Immature natural killer cell (primary cell): Measurements from ENCODE around the gene FAM168B. TPM values are rescaled to one million over a fixed set of nuclear protein-coding genes. Genes with fewer than 3 reads are reported as not detected.

Experiments used
- DNase-seq, 3 donors: peaks; one replicate each; pipeline ENCODE4 v3.0.0; 2022; ENCODE audit warnings: mixed read lengths in 1 of 3
- H3K27ac Mint-ChIP-seq, 6 donors: one replicate each; pipeline ENCODE4 v1.8.0; 2020; ENCODE audit warnings: mixed read lengths in 6 of 6, mild to moderate bottlenecking in 5 of 6, inconsistent platforms in 4 of 6, moderate library complexity in 3 of 6
- H3K27me3 Mint-ChIP-seq, 3 donors: one replicate each; pipeline ENCODE4 v1.8.0; 2020 to 2021; ENCODE audit warnings: low read depth in 3 of 3, mild to moderate bottlenecking in 3 of 3, mixed read lengths in 3 of 3, moderate library complexity in 3 of 3, inconsistent platforms in 1 of 3
- H3K36me3 Mint-ChIP-seq, 3 donors: one replicate each; pipeline ENCODE4 v1.8.0; 2020; ENCODE audit warnings: mixed read lengths in 3 of 3, inconsistent platforms in 2 of 3, mild to moderate bottlenecking in 2 of 3
- H3K4me1 Mint-ChIP-seq, 2 donors: one replicate each; pipeline ENCODE4 v1.8.0; 2020; ENCODE audit warnings: inconsistent platforms in 2 of 2, mild to moderate bottlenecking in 2 of 2, mixed read lengths in 2 of 2, moderate library complexity in 1 of 2
- H3K4me3 Mint-ChIP-seq, 5 donors: one replicate each; pipeline ENCODE4 v1.8.0; 2020; ENCODE audit warnings: mild to moderate bottlenecking in 5 of 5, mixed read lengths in 5 of 5, inconsistent platforms in 3 of 5, moderate library complexity in 3 of 5
- H3K9me3 Mint-ChIP-seq, 6 donors: one replicate each; pipeline ENCODE4 v1.8.0; 2020; ENCODE audit warnings: mild to moderate bottlenecking in 6 of 6, mixed read lengths in 6 of 6, inconsistent platforms in 4 of 6, moderate library complexity in 3 of 6
- polyA plus RNA-seq, 3 donors: library from polyadenylated mRNA; unstranded; fragments of 300-500 nt; fragmentation: Illumina TruSeq; gene quantifications; one replicate each; pipeline ENCODE4 v1.2.3, GENCODE V29; 2021

FAM168B gene, protein sequence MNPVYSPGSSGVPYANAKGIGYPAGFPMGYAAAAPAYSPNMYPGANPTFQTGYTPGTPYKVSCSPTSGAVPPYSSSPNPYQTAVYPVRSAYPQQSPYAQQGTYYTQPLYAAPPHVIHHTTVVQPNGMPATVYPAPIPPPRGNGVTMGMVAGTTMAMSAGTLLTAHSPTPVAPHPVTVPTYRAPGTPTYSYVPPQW
- polyA plus RNA-seq = 10 to 100 TPM; 20.3 to 47.0 (median 23.6) TPM

DNA sequence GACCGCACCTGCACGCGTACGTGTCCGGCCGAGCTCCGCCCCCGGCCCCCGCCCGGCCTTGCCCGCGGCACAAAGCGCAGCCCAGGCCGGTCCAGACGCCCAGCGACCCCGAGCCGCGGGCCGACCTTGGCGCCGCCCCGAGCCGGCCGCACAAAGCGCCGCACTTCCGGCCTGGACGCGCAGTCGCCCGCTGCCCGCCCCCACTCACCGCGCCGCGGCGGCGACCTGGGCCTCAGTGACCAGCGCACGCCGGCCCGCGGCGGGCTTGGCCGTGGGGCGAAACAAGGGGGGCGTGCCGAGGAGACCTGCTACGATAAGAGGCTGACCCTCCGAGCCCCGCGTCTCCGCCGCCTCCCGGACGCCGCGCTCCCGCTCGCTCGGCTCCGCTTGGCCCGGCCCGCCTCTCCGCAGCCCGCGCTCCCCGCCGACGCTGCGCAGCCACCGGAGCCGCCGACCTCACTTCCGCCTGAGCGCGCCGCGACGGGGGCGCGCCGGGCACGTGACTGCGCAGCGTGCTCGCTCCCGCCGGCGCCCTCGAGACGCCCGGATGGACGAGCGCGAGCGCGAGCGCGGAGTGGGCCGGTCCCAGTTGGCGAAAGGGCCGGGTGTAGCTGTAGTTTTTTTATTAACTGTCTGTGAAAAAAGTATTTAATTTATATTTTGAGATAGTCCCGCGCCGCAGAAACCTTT is at the start of gene FAM168B:
FAM168B (minus strand) TSS at position 455 of the 690 bp plus-strand sequence. CDS start 10,814 bp downstream, outside the sequence.
- Mint-ChIP-seq H3K9me3 (no peaks in the 10 kb centered on the region), H3K4me3 (peak within 1 kb of the TSS; percentile 90 to 99 (median 97)), H3K27me3 (peaks cover 5 to 13% (median 11%) of the 10 kb centered on the region in 3 donors), H3K36me3 (peaks cover 4% of the 10 kb centered on the region in 3 donors), H3K27ac (peak within 1 kb of the TSS; percentile 87 to 98 (median 96)), H3K4me1 (peaks cover 22 to 41% of the 10 kb centered on the region in 2 donors)
- peak; percentile 89 to 90 (median 90) for DNase-seq

DNA sequence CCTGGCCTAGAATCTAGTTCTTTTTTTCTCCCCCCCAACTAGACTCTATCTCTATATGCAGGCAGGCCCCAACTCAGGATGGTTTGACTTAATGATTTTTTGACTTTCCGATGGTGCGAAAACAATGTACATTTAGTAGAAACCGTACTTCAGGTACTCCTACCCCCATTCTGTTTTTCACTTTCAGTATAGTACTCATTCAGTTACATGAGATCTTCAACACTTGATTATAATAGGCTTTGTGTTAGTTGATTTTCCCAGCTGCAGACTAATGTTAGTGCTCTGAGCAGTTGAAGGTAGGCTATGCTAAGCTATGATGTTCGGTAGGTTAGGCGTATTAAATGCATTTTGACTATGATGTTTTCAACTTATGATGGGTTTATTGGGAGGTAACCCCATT is 49.6 kb upstream of the FAM168B start:
- no peaks in the 10 kb centered on the region for H3K9me3 Mint-ChIP-seq
- peaks cover 8 to 42% (median 27%) of the 10 kb centered on the region in 3 donors for H3K36me3 Mint-ChIP-seq
- no peak for DNase-seq
- peaks cover 8 to 42% of the 10 kb centered on the region in 2 donors for H3K4me1 Mint-ChIP-seq
- H3K27me3 Mint-ChIP-seq = peaks cover 0 to 2% (median 0%) of the 10 kb centered on the region in 3 donors
- H3K4me3 Mint-ChIP-seq = no peak overlapping the region
- H3K27ac Mint-ChIP-seq = peak overlapping the region in 2 of 6 donors; percentile 22 to 65

DNA sequence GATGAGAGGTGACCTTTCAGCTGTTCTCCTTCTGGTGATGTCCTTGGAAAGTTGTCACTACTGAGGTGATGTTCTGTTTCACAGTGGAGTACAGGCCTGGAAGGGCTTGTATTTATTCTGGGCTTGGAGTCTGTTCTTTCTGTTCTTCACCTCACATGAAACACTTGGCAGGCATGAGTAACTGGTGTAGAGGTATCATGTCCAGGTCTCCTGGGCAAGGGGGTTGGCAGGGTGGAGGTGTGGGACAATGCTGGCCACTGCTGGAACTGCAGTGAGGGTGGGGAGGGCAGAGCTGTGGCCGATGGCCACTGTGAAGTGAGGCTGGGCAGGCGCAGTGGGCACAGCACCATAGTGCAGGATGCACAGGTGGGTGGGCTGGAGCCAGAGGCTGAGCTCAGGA is 47.3 kb upstream of the FAM168B start:
- Mint-ChIP-seq H3K4me3 (no peak overlapping the region), H3K4me1 (peaks cover 10 to 43% of the 10 kb centered on the region in 2 donors), H3K36me3 (peaks cover 17 to 53% (median 27%) of the 10 kb centered on the region in 3 donors), H3K27ac (peak overlapping the region in 1 of 6 donors; percentile 8), H3K27me3 (peaks cover 0 to 2% (median 0%) of the 10 kb centered on the region in 3 donors), H3K9me3 (no peaks in the 10 kb centered on the region)
- DNase-seq = no peak

DNA sequence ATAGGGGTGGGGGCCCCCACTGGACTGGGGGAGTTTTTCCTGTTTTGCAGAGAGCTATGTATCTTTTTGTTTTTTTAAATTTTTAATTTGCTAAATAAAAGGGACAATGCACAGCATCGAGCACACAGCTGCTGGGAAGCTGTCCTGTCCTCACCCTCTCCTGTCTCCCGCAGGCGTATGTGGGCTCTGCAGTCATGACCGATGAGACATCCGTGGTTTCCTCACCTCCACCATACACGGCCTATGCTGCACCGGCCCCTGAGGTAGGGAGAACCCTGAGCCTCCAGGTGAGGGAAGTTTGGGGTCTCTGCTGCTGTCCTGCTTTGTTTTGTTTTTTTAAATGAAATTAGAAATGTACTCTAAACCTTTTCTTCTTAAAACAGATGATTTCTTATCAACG is 39.5 kb upstream of the FAM168B start:
- no peaks in the 10 kb centered on the region for H3K9me3 Mint-ChIP-seq
- peaks cover 14 to 27% of the 10 kb centered on the region in 2 donors for H3K4me1 Mint-ChIP-seq
- peaks cover 24 to 49% (median 38%) of the 10 kb centered on the region in 3 donors for H3K36me3 Mint-ChIP-seq
- peak; percentile 12 to 22 (median 16) for DNase-seq
- peaks cover 0 to 3% (median 2%) of the 10 kb centered on the region in 3 donors for H3K27me3 Mint-ChIP-seq
- H3K4me3 Mint-ChIP-seq = peak overlapping the region in 3 of 5 donors; percentile 7 to 44 (median 38)
- H3K27ac Mint-ChIP-seq = peak overlapping the region in 4 of 6 donors; percentile 35 to 62 (median 53)

DNA sequence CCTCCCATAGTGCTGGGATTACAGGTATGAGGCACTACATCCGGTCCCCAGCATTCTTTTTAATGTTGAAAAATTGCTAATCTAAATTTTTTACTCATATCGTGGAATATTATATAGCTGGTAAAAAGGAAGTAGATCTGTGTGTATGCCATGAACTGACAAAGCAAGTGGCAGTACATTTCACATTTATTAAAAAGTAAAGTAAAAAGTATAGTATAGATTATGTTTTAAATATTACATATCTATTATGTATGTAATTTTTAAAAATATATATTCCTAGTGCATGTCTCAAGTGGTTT is 37.0 kb upstream of the FAM168B start:
- DNase-seq = no peak
- Mint-ChIP-seq H3K27ac (no peak overlapping the region), H3K9me3 (no peaks in the 10 kb centered on the region), H3K4me1 (peaks cover 12 to 20% of the 10 kb centered on the region in 2 donors), H3K4me3 (no peak overlapping the region), H3K27me3 (peaks cover 0 to 2% (median under 1%) of the 10 kb centered on the region in 3 donors), H3K36me3 (peaks cover 35 to 57% (median 38%) of the 10 kb centered on the region in 3 donors)

DNA sequence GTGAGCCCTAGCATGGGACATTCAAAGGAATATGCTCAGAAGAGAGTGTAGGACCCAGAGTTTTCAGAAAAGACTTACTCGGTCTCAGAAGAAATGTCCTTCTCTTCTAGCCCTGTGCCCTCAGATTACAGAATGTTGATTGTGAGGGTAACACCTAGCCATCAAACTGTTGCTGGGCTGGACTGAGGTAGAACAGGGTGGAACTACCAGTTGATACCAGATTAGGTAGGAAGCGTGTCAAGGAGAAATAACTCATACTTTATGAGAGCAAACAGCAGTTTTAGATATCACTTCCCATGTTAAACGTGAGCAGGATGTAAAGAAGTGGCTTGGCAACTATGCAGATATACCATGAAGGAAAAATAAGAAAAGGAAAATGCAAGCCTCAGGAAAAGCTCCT is 34.7 kb upstream of the FAM168B start:
- Mint-ChIP-seq H3K4me3 (no peak overlapping the region), H3K27me3 (peaks cover 0 to 2% (median 0%) of the 10 kb centered on the region in 3 donors), H3K27ac (no peak overlapping the region), H3K4me1 (peaks cover 21 to 26% of the 10 kb centered on the region in 2 donors), H3K36me3 (peaks cover 38 to 55% (median 46%) of the 10 kb centered on the region in 3 donors), H3K9me3 (no peaks in the 10 kb centered on the region)
- no peak for DNase-seq

DNA sequence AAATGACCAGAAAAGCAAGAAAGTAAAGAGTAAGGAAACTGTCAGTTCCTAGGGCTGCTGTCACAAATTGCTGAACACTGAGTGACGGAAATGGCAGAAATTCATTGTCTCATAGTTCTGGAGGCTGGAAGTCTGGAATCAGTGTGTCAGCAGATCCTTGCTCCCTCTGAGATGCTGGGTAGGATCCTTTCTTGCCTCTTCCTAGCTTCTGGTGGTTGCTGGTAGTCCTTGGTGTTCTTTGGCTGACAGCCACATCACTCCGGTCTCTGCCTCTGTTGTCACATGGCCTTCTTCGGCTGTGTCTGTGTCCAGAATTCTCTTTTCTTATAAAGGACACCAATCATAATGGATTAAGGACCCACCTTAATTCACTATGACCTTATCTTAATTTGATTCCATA is 33.8 kb upstream of the FAM168B start:
- Mint-ChIP-seq H3K27ac (no peak overlapping the region), H3K27me3 (peaks cover 0 to 2% (median 0%) of the 10 kb centered on the region in 3 donors), H3K9me3 (no peaks in the 10 kb centered on the region), H3K4me1 (peaks cover 22 to 26% of the 10 kb centered on the region in 2 donors), H3K36me3 (peaks cover 38 to 57% (median 46%) of the 10 kb centered on the region in 3 donors), H3K4me3 (no peak overlapping the region)
- no peak for DNase-seq

DNA sequence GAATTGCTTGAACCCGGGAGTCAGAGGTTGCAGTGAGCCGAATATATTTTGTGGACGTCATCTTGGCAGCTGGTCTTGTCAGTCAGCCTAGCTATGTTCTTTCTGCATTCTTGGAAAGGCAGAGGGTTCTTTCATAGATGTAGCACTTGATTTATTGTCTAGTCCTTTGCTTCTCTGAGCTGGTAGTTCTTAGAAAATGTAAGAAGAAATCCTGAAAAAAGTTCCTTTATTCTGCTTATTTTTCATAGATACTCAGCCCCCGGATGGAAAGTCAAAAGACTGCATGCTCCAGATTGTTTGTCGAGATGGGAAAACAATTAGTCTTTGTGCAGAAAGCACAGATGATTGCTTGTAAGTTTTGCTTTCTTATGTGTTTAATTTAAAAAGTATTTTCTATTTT is 33.2 kb upstream of the FAM168B start:
- H3K4me1 Mint-ChIP-seq = peaks cover 26 to 30% of the 10 kb centered on the region in 2 donors
- peaks cover 0 to 2% (median 0%) of the 10 kb centered on the region in 3 donors for H3K27me3 Mint-ChIP-seq
- no peaks in the 10 kb centered on the region for H3K9me3 Mint-ChIP-seq
- DNase-seq = no peak
- peaks cover 36 to 59% (median 45%) of the 10 kb centered on the region in 3 donors for H3K36me3 Mint-ChIP-seq
- no peak overlapping the region for H3K27ac Mint-ChIP-seq
- no peak overlapping the region for H3K4me3 Mint-ChIP-seq

DNA sequence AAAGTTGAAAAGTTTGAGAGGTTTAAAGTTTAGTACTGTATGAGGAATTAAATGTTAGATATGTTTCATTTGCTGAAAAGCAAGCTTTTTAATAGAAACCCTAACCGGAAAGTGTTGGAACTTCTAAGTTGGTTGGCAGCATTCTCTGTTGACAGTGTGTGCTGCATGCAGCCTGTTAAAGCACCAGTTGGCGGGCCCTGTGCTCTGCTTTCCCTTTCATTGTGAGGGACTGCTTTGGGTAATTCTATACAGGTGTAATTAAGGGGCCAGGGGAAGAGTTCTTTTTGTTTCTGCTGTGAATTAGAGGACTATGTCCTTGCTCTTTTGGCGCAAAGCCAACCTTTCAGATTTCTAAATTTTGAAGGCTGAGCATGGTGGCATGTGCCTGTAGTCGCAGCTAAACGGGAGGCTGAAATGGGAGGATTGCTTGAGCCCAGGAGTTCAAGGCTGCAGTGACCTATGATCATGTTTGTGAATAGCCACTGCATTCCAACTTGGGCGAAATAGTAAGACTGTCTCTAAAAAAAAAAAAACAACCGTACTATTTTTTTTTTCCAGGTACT is 32.0 kb upstream of the FAM168B start:
- H3K4me1 Mint-ChIP-seq = peaks cover 33 to 39% of the 10 kb centered on the region in 2 donors
- peaks cover 0 to 4% (median 3%) of the 10 kb centered on the region in 3 donors for H3K27me3 Mint-ChIP-seq
- no peaks in the 10 kb centered on the region for H3K9me3 Mint-ChIP-seq
- no peak overlapping the region for H3K27ac Mint-ChIP-seq
- peaks cover 33 to 57% (median 45%) of the 10 kb centered on the region in 3 donors for H3K36me3 Mint-ChIP-seq
- no peak overlapping the region for H3K4me3 Mint-ChIP-seq
- no peak for DNase-seq

DNA sequence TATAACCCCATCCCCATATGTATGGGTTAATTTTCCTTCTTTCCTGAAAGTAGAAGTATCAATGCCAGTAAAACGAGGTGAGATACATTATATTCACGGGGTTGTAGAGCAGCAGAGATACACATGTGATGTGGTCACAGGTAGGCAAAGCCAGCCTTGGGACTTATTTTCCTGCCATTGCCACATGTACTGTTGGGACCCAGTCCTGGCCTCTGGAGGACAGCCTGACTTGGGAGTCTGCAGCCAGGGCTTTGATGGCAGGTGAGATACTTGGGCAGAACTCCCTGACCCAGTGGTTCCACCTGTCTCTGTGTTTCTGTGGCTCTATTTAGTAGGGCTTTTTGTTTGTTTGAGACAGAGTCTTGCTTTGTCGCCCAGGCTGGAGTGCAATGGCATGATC is 29.9 kb upstream of the FAM168B start:
- no peaks in the 10 kb centered on the region for H3K9me3 Mint-ChIP-seq
- H3K4me1 Mint-ChIP-seq = peaks cover 40 to 50% of the 10 kb centered on the region in 2 donors
- DNase-seq = no peak
- peak overlapping the region in 1 of 6 donors; percentile 36 for H3K27ac Mint-ChIP-seq
- H3K4me3 Mint-ChIP-seq = peak overlapping the region in 1 of 5 donors; percentile 48
- H3K36me3 Mint-ChIP-seq = peaks cover 19 to 41% (median 24%) of the 10 kb centered on the region in 3 donors
- peaks cover 0 to 3% (median 3%) of the 10 kb centered on the region in 3 donors for H3K27me3 Mint-ChIP-seq

DNA sequence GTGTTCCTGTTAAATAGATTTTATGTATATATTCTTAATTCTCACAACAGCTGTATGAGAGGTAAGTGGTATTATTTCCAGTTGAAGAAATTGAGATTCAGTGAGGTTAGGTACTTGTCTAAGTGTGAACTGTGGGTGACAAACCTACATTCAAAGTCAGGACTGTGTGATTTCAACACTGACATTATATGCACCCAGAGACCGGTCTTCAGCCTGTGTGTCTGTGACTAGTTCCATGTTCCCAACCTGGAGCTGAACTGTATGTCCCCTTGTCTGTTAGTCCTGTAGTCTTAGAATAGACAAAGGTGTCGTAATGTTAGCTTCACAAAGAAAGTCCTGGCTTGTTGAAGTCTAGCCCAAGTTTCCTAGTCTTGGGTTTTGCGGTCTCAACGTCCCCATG is 29.2 kb upstream of the FAM168B start:
- no peaks in the 10 kb centered on the region for H3K9me3 Mint-ChIP-seq
- H3K27ac Mint-ChIP-seq = peak overlapping the region in 2 of 6 donors; percentile 11 to 31
- H3K27me3 Mint-ChIP-seq = peaks cover 0 to 5% (median 3%) of the 10 kb centered on the region in 3 donors

DNA sequence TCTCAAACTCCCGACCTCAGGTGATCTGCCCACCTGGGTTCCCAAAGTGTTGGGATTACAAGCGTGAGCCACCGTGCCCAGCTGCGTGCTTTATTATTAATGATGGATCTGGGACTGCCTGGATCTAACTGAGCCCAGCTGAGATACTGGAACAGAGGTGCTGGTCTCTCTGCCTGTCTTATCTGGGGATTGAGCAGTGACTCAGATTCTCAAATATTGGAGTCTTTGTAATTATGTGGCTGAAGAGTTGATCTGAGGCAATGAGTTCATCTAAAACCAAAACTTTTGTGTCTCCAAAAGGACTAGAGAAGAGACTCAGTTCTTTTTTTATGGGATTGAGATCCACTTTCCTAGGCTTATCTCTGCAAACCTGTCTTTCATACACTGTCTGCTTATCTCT is 28.2 kb upstream of the FAM168B start:
- Mint-ChIP-seq H3K4me1 (peaks cover 49 to 59% of the 10 kb centered on the region in 2 donors), H3K27ac (no peak overlapping the region), H3K36me3 (peaks cover 7 to 31% (median 15%) of the 10 kb centered on the region in 3 donors), H3K9me3 (no peaks in the 10 kb centered on the region), H3K27me3 (peaks cover 0 to 5% (median 3%) of the 10 kb centered on the region in 3 donors), H3K4me3 (no peak overlapping the region)
- DNase-seq = no peak

More for the DNA sequence above, 29.2 kb upstream of the FAM168B start:
- peaks cover 45 to 57% of the 10 kb centered on the region in 2 donors for H3K4me1 Mint-ChIP-seq
- peak in 2 of 3 donors; percentile 11 to 12 for DNase-seq
- H3K36me3 Mint-ChIP-seq = peaks cover 12 to 40% (median 18%) of the 10 kb centered on the region in 3 donors
- peak overlapping the region in 3 of 5 donors; percentile 33 to 59 (median 48) for H3K4me3 Mint-ChIP-seq

DNA sequence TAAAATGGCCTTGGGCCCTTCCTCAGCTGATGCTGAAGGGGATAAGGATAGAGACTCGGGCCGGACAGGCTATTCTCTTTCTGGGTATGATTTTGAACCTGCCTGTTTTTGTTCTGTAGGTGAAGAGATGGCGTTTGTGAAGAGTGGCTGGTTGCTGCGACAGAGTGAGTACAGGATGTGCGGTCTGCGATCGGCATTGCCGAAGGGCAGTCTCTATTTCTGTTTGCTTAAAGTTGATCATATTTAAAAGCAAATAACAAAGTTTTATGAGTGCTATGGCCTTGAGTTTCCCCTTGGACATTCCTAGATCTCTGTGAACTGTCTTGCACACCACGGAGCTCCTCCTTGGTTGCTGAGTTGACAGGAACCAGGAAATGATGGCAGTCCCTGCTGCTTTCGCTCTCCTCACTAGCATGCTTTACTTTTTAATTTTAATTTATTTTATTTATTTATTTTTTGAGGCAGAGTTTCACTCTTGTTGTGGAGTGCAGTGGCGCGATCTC is 27.6 kb upstream of the FAM168B start:
- H3K36me3 Mint-ChIP-seq = peaks cover 7 to 34% (median 20%) of the 10 kb centered on the region in 3 donors
- peaks cover 49 to 65% of the 10 kb centered on the region in 2 donors for H3K4me1 Mint-ChIP-seq
- H3K27ac Mint-ChIP-seq = peak overlapping the region in 1 of 6 donors; percentile 5
- peaks cover 0 to 5% (median 3%) of the 10 kb centered on the region in 3 donors for H3K27me3 Mint-ChIP-seq
- no peak overlapping the region for H3K4me3 Mint-ChIP-seq
- no peaks in the 10 kb centered on the region for H3K9me3 Mint-ChIP-seq
- DNase-seq = no peak
